IPS DF 6.9 (cell line): ENCODE results near the gene PRDM7.
"Not testable (repeated sequence)": the region's sequence is repeated elsewhere in the genome, so short reads cannot be mapped to it uniquely, and the experiment has no call there.

Experiments
- DNase-seq: peaks from one replicate; pipeline ENCODE4 v3.0.0-alpha.2; 2013; ENCODE audit warnings: low read depth, low spot score
- H3K27ac ChIP-seq: one replicate; pipeline ENCODE4 v1.5.1; 2013; ENCODE audit warnings: low read length, control low read depth
- H3K27me3 ChIP-seq: 2 replicates; pipeline ENCODE4 v1.6.1; 2013; ENCODE audit warnings: mild to moderate bottlenecking, low read length; ENCODE audit not compliant: control insufficient read depth, insufficient read depth
- H3K36me3 ChIP-seq: 2 replicates; pipeline ENCODE4 v1.6.1; 2013; ENCODE audit warnings: low read length; ENCODE audit not compliant: control insufficient read depth, insufficient read depth
- H3K4me1 ChIP-seq: 2 replicates; pipeline ENCODE4 v1.6.1; 2013; ENCODE audit warnings: low read length; ENCODE audit not compliant: control insufficient read depth, insufficient read depth
- H3K4me3 ChIP-seq: 2 replicates; pipeline ENCODE4 v1.5.1; 2013; ENCODE audit warnings: mild to moderate bottlenecking, low read length
- H3K9me3 ChIP-seq: 2 replicates; pipeline ENCODE4 v1.6.1; 2013; ENCODE audit warnings: low read length, inconsistent platforms; ENCODE audit not compliant: control insufficient read depth, insufficient read depth
- WGBS: extraction: QIAGEN DNeasy Blood & Tissue Kit; methylation state at CpG from one replicate; pipeline ENCODE4 v1.1.7; 2013; ENCODE audit warnings: mixed read lengths, missing lambda C conversion rate; ENCODE audit not compliant: insufficient read length, insufficient coverage; 5-methylcytosine and 5-hydroxymethylcytosine counted together

The PRDM7 gene

DNA sequence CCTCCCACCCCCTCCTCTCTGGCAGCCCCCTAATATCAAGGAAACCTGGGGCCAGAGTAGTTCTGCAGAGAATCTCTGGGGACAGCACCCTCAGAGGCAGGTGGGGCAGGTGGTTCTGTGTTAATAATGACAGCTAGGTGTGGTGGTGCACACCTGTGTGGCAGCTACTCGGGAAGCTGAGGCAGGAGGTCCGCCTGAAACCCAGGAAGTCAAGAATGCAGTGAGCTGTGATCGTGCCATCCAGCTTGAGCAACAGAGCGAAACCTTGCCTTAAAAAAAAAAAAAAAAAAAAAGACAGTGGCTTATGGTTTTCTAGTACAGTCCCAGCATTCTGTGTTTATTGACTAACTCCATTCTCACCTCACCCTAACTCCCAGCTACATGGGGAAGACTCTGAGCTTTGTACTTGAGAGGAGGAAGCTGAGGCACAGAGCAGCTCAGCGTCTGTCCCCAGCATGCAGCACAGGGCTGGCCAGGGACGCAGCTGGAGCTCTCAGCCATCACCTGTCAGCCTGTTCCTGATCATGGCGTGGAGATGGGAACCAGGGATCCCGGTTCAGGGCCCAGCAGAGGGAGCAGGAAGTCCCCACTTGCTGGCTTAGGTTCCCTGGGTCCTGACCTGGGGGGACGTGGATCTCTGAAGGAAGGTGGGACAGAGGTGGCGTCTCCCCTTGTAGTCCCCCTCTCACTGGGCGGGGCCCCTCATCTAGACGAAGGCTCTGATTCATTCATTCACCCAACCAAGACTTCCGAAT, 64.0 kb downstream of the PRDM7 start:
- Histone ChIP-seq H3K4me1 (peaks cover 4% of the 10 kb centered on the region; the same call in 1 of the 2 replicates), H3K4me3 (no peak overlapping the region), H3K27ac (no peak overlapping the region), H3K36me3 (peaks cover 9% of the 10 kb centered on the region), H3K9me3 (no peaks in the 10 kb centered on the region), H3K27me3 (no peaks in the 10 kb centered on the region)
- no peak for DNase-seq
- WGBS, result no CpG with 5 or more reads among the region's 13 CpGs

DNA sequence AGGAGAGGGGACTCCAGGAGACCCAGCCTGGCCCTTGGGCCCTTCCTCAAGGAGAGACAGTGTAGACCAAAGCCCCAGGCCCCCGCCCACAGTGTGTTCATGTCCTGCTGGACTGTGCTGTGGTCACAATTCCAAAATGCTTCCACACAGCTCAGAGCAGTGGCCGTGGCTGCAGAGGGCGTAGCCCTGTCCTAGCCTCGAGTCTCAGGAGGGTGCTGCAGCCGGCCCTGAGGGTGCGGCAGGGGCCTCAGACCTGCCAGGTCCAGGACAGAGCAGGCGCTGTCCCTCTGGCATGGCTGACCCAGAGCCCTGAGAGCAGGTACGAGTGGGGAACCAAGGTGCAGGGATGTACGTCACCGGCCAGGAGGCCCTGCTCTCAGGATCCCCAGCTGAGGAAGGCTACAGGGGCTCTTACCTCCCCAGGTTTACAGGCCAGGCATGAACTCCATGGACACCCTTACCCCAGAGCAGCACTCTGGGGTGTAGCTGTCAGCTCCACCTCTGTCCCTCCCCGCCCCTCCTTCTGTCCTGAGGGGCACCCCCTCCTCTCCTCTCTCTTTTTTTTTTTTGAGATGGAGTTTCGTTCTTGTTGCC, 65.1 kb downstream of the PRDM7 start:
- Histone ChIP-seq H3K27ac (no peak overlapping the region), H3K36me3 (peaks cover 12% of the 10 kb centered on the region), H3K27me3 (no peaks in the 10 kb centered on the region), H3K9me3 (no peaks in the 10 kb centered on the region), H3K4me3 (no peak overlapping the region), H3K4me1 (no peaks in the 10 kb centered on the region)
- no CpG with 5 or more reads among the region's 12 CpGs for whole genome bisulfite sequencing
- DNase-seq, result no peak

DNA sequence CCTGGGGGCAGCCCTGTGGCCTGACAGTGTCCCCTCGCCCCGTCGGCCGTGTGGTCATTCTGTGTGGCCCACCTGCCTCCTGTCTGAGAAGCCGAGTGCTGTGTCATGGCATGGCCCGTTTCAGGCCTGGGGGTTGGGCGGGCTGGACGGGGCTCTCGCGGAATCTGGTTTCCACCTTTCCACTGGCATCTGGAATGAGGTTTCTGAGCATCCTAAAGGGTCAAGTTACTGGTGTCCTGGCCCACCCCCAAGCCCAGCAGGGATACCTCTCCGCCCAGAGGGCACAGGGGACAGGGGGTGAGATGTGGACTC, 65.7 kb downstream of the PRDM7 start:
- WGBS, result no CpG with 5 or more reads among the region's 11 CpGs
- H3K9me3 ChIP-seq, result no peaks in the 10 kb centered on the region
- no peak overlapping the region for H3K4me3 ChIP-seq
- H3K4me1 ChIP-seq, result no peaks in the 10 kb centered on the region
- H3K36me3 ChIP-seq, result peaks cover 12% of the 10 kb centered on the region
- H3K27me3 ChIP-seq, result no peaks in the 10 kb centered on the region
- H3K27ac ChIP-seq, result no peak overlapping the region
- DNase-seq, result no peak

DNA sequence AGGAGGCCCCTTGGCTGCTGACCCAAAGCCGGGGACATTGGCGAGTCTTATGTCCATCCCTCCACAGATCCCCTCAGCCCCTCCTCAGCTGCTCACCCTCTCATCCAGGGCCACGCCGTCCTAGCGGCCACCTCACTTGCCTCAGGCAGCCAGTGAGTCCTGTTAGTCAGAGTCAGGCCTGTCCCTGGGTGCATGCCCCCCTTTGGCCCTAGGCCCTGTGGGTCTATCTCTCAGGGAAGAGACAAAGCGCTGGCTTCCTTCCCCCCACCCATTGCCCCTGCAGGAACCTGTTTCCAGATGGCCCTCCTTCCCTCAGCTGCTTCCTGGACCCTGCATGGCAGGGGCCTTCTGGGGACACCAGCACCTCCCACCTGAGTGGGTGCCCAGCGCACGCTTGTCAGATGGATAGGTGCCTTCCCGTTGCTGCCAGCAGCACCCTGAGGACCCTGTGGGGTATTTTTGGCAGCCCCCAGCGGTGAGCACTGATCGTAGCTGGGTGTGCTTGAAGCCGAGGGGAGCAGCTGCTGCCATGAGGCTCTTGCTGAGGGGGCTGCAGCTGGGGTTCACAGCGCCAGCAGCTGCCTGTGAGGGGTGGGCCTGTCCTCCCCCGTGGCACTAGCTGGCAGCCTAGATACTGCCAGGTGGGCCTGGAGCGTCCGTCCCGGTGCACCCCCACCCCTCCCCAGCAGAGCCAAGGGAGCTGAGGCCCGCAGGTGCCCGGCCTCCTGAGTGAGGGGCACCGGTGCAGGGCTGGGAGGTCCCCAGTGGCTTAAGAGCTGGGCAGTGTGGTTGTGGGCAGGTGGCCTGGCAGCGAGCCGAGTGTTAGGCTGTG, 66.2 kb downstream of the PRDM7 start:
- DNase-seq, result no peak
- Histone ChIP-seq H3K4me1 (no peaks in the 10 kb centered on the region), H3K4me3 (no peak overlapping the region), H3K36me3 (peaks cover 17% of the 10 kb centered on the region), H3K9me3 (no peaks in the 10 kb centered on the region), H3K27ac (no peak overlapping the region), H3K27me3 (no peaks in the 10 kb centered on the region)
- whole genome bisulfite sequencing, result no CpG with 5 or more reads among the region's 22 CpGs

DNA sequence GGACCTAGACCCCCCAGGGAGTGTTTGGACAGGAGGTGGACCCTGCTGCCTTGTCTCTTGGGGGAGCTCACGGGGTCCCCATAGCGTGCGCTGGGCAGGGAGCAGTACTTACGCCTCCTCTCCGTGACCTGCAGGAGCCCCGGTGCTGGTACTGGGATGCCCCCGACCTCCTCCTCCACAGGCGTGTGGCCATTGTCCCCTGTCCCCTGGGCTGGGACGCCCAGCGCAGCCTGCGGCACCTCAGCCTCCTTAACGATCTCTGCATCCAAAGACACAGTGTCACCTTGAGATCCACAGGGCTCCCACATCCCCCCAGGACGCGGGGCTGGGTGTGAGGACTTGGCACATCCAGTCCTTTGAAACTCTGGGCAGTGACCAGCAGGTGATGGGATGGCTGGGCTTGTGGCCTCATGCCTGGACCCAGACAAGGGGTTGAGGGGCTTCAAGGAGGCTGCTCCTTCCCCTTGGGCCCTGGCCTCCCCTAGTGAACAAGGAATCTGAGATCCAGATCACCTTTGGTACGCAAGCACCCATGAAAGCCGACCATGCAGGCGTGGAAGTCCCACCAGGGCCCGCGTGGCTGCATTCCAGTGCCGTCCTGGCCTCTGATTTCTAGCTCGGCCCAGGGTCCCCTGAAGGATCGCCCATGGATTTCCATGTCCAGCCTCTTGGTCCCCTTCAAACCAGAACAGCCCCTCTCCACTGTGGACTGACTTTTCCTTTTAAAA, 67.8 kb downstream of the PRDM7 start:
- no peak overlapping the region for H3K27ac ChIP-seq
- no peak for DNase-seq
- H3K27me3 ChIP-seq, result no peaks in the 10 kb centered on the region
- no peaks in the 10 kb centered on the region for H3K9me3 ChIP-seq
- no peak overlapping the region for H3K4me3 ChIP-seq
- H3K4me1 ChIP-seq, result no peaks in the 10 kb centered on the region
- peaks cover 15% of the 10 kb centered on the region for H3K36me3 ChIP-seq
- WGBS, result no CpG with 5 or more reads among the region's 22 CpGs

DNA sequence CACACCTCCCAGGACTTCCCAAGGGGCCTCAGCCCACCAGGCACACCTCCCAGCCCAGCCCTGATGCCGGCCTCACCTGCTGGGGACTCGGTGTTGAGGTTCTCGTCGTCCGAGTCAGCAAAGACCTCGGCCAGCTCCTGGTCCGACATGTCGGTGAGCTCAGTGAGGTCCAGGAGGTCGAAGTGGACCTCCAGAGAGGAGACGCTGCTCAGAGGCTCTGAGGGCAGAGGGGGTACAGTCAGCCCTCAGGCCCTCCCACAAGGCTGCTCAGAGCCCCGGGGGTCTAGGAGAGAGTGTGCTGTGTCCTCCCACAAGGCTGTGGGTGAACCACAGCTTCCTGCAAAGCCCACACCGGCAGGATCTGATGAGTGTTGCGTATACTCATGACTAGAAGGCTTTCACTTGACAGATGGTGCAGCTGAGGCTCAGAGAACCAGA, 68.4 kb downstream of the PRDM7 start:
- DNase-seq, result no peak
- Histone ChIP-seq H3K27me3 (no peaks in the 10 kb centered on the region), H3K27ac (no peak overlapping the region), H3K4me3 (no peak overlapping the region), H3K9me3 (no peaks in the 10 kb centered on the region), H3K36me3 (peaks cover 14% of the 10 kb centered on the region; the same call in 1 of the 2 replicates), H3K4me1 (no peaks in the 10 kb centered on the region)
- WGBS, result no CpG with 5 or more reads among the region's 13 CpGs

DNA sequence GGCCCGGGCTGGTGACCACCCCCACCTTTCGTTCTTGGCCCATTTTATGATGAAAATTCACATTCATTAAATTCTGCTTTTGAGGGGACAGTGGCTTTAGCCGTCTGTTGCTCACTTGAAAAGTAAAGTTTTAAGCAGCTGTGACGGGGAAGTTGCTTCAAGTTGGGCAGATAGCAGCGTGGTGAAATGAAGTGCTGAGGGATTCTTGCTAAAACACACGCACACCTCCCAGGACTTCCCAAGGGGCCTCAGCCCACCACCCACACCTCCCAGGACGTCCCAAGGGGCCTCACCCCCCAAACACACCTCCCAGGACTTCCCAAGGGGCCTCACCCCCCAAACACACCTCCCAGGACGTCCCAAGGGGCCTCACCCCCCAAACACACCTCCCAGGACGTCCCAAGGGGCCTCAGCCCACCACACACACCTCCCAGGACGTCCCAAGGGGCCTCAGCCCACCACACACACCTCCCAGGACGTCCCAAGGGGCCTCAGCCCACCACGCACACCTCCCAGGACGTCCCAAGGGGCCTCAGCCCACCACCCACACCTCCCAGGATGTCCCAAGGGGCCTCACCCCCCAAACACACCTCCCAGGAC, 69.4 kb downstream of the PRDM7 start:
- H3K27ac ChIP-seq, result not testable (repeated sequence)
- WGBS, result no CpG with 5 or more reads among the region's 13 CpGs

DNA sequence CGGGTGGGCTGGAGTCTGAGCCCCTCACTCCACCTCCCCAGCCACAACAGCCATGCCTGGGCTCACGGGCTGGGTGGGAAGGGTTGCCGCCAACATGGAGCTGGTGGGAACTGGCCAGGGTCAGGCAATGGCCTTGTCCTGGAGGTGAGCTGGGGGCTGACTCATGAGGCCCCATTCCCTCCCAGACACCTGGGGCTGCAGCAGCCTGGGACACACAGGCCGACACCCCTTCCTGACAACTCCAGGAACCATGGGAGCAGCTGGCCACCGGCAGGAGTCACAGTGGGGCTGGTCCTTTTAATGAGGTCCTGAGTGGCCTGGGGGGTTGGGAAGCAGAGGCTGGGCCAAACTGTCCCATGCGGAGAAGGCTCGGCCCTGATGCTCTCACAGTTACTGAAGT, 70.1 kb downstream of the PRDM7 start:
- DNase-seq, result no peak
- Histone ChIP-seq H3K27me3 (no peaks in the 10 kb centered on the region), H3K27ac (no peak overlapping the region), H3K36me3 (peaks cover 14% of the 10 kb centered on the region; the same call in 1 of the 2 replicates), H3K4me1 (no peaks in the 10 kb centered on the region), H3K9me3 (no peaks in the 10 kb centered on the region), H3K4me3 (no peak overlapping the region)
- WGBS, result no CpG with 5 or more reads among the region's 7 CpGs

More for the DNA sequence above, 69.4 kb downstream of the PRDM7 start:
- H3K9me3 ChIP-seq, H3K4me3 ChIP-seq, H3K27me3 ChIP-seq, DNase-seq, H3K4me1 ChIP-seq: not testable (repeated sequence)
- H3K36me3 ChIP-seq, result peaks cover 14% of the 10 kb centered on the region; the same call in 1 of the 2 replicates
